Limb (tissue), 2 donors: ENCODE measurements around the gene RPP40.
A peak's percentile ranks its signal among the peaks of the same experiment; 100 is the strongest.
"Not testable (repeated sequence)": the region's sequence is repeated elsewhere in the genome, so short reads cannot be mapped to it uniquely, and the experiment has no call there.

Source experiments
- DNase-seq, 2 donors: peaks; one replicate each; pipeline ENCODE4 v3.0.0-alpha.2; 2016; ENCODE audit errors: extremely low spot score in 2 of 2

The RPP40 gene

DNA sequence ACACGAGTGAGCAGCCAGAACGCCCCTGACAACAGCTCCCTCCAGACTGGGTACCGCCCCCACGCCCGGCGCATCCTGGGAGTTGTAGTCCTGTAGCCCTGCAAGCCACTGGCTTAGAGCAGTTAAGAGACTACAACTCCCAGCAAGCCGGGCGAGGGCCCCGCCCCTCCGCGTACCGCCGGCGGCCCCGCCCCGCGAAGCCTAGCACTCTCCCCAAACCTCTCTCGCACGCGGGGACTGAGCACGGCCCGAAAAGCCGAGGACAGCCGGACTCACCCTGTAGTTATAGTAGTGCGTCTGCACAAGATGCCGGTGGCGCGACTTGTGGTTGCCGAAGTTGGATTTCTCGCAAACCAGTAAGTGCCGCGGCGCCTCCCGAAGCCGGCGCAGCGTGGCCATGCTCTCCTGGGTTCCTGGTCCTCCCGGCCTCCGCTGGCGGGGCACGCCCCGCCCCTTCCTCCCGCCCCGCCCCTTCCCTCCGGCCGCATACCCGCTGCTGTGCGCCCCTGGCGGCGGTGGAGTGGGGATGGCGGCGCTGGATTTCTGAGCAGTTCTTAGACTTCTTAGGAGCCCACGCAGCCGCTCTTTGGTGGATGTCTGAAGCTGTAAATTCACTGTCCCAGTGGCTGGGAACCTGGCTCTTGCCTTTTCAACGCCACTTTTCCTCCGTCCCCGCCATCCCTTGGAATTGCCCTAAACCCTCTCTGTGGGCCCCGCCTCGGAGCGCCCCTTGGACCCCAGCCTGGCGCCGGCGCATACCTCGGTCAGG lies at the start of gene RPP40:
Gene RPP40 (minus strand): TSS at position 434 of the 769 bp plus-strand sequence. CDS start 35 bp downstream, at position 399.
- DNase-seq: peak; percentile 98 to 99

- no peak for DNase-seq
Observed at GRCh38 chr6:5053038-5053437, 49.2 kb upstream of the RPP40 start.

DNA sequence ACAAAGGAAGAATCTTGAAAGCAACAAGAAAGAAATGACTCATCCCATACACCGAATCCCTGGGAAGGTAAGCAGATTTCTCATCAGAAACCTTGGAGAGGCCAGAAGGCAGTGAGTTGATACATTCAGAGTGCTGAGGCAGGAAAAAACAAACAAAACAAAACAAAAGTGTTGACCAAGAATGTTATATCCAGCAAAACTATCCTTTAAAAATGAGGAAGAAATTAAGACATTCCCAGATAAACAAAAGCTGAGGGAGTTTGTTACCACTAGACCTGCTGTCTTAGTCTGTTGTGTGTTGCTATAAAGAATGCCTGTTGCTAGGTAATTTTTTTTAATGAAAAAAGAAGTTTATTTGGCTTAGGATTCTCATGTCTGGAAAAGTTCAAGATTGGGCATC lies 47.6 kb upstream of the RPP40 start:
- DNase-seq: no peak

- DNase-seq: no peak
Observed at GRCh38 chr6:5050009-5050408, 46.2 kb upstream of the RPP40 start.

- DNase-seq: peak in 1 of 2 donors; percentile 43
Observed at GRCh38 chr6:5046430-5046829, 42.6 kb upstream of the RPP40 start.

GRCh38 chr6:5045416-5045815 lies 41.6 kb upstream of the RPP40 start:
- DNase-seq: no peak

- no peak for DNase-seq
Observed at GRCh38 chr6:5044866-5045265, 41.0 kb upstream of the RPP40 start.

GRCh38 chr6:5042436-5042835 lies 38.6 kb upstream of the RPP40 start:
- DNase-seq: no peak

- DNase-seq: no peak
Observed at GRCh38 chr6:5041955-5042354, 38.1 kb upstream of the RPP40 start.

DNA sequence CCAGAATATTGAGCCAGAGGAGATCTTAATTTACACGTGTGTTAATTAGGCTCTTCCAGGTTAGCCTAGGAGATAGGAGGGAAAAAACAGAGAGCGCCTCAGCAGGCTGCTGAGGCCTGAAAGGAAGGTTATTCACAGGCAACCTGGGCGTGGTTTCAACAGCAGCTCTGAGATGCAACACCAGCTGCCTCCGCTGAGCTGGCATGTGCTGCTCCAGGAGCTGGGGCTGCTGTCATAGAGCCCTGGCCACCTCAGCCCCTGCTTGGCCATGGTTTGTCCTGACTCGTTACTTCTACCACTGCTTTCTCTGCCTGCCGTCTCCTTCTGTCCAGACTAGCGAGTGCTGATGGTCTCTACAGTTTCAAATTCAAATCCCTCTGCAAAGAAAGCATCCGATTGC lies 32.4 kb upstream of the RPP40 start:
- peak in 1 of 2 donors; percentile 34 for DNase-seq

- no peak for DNase-seq
Observed at GRCh38 chr6:5034736-5035135, 30.9 kb upstream of the RPP40 start.

- DNase-seq: no peak
Observed at GRCh38 chr6:5034328-5034727, 30.5 kb upstream of the RPP40 start.

DNA sequence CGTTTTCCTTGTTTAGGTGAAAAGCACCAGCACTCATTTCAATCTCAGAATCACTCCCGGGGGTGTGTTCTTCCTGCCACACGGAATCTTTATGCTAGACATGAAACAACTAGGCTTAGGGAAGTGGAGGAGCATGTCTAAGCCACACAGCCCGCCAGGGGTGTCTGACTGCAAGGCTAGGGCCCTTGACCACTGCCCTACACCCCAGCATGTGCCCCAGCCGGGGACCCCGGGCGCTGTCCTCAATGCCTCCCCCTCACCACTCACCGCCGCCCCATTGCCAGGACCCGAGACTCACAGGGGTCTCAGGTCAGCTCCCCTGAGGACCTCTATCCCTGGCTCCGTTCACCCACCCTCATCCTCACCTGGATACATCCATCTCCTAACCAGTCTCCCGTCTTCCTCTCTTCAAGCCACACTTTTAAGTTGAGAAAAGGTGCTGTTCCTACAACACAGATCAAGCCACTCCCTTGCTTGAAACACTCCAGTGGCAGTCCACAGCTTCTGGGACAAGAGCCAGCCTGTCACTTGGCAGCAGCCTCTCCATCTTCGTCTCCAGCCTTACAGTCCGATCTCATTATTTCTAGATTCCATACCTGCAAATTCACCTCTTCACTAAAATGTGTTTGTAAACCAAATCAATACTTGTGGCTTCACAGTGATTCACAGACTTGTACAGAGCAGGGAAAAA lies 29.5 kb upstream of the RPP40 start:
- not testable (repeated sequence) for DNase-seq

GRCh38 chr6:5032706-5033105 lies 28.9 kb upstream of the RPP40 start:
- DNase-seq: not testable (repeated sequence)

DNA sequence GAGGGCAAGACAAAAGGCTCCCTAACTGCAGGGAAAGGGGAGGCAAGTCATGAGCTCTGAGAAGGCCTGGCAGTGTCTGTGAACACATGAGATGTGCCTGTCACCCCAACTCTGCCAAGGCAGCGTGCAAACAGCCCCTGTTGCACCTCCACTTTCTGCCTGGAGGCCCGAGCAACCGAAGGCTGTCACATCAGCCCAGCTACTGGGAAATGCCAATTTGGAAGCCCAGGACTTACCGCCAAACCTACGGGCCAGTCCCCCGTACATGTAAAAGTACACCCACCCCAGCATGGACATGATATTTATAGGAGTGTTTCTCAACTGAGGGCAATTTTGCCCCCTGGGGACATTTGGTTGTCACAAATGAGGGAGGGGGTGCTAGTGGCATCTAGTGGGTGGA lies 27.3 kb upstream of the RPP40 start:
- no peak for DNase-seq

- peak; percentile 34 to 81 for DNase-seq
Observed at GRCh38 chr6:5030596-5031136, 26.8 kb upstream of the RPP40 start.

DNA sequence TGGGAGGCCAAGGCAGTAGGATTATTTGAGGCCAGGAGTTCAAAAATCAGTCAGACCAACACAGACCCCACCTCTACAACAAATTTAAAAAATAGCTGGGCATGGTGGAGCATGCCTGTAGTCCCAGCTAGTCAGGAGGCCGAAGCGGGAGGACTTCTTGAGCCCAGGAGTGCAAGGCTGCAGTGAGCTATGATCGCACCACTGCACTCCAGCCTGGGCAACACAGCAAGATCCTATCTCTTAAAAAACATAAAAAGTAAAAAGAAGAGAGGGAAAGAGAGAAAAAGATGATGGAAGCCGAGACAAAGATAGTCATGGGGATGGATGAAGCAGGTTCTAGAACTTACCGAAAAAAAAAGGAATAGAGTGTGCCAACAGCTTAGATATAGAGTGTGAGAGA lies 25.8 kb upstream of the RPP40 start:
- DNase-seq: no peak

DNA sequence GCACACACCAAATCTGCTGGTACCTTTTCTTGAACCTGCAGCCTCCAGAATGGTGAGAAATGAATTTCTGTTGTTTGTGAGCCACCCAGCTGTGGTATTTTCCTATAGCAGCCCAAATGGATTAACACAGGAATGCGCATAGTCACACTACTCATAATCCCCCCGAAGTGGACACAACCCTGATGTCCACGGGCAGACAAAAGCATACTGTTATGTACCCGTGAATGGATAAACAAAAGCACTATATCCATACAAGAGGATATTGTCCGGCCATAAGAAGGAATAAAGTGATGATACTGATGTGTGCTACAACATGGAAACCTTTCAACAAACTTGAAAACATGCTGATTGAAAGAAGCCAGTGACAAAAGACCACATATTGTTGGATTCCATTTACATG lies 25.1 kb upstream of the RPP40 start:
- DNase-seq: no peak

DNA sequence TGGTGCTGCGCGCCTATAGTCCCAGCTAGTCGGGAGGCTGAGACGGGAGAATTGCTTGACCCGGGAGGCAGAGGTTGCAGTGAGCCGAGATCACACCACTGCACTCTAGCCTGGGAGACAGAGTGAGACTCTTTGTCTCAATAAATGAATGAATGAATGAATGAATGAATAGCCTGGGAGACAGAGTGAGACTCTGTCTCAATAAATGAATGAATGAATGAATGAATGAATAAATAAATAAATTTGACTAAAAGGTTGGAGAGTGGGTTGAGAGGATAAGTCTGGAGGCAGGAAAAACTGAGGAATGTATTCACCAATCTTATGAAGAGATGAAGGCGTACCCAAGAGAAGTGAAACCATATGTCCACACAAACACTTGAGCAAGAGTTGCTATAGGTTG lies 24.5 kb upstream of the RPP40 start:
- no peak for DNase-seq

GRCh38 chr6:5025911-5026819 lies 22.3 kb upstream of the RPP40 start:
- peak; percentile 55 to 74 for DNase-seq

- no peak for DNase-seq
Observed at GRCh38 chr6:5023923-5024322, 20.1 kb upstream of the RPP40 start.

DNA sequence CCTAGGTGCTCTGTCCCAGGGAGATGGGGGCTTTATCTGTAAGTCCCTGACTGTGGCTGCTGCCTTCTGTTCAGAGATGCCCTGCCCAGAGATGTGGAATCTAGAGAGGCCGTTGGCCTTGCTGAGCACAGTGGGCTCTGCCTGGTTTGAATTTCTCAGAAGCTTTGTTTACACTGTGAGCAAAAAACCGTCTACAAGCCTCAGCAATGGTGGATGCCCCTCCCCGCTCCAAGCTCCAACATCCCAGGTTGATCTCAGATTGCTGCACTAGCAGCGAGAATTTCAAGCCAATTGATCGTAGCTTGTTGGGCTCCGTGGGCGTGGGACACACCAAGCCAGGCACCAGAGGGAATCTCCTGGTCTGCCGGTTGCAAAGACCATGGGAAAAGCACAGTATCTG lies 16.3 kb upstream of the RPP40 start:
- DNase-seq: no peak
